ENCODE data around the gene TFF3. TPM values are rescaled to one million over a fixed set of nuclear protein-coding genes. Genes with fewer than 3 reads are reported as not detected.
A peak's percentile ranks its signal among the peaks of the same experiment; 100 is the strongest.

The TFF3 gene
- total and polyA plus RNA-seq, 2 of the 13 experiments (the other 11 are each of a cell fraction or from before 2014, with no cell fraction given), result 14.2 to 26.9 TPM

DNA sequence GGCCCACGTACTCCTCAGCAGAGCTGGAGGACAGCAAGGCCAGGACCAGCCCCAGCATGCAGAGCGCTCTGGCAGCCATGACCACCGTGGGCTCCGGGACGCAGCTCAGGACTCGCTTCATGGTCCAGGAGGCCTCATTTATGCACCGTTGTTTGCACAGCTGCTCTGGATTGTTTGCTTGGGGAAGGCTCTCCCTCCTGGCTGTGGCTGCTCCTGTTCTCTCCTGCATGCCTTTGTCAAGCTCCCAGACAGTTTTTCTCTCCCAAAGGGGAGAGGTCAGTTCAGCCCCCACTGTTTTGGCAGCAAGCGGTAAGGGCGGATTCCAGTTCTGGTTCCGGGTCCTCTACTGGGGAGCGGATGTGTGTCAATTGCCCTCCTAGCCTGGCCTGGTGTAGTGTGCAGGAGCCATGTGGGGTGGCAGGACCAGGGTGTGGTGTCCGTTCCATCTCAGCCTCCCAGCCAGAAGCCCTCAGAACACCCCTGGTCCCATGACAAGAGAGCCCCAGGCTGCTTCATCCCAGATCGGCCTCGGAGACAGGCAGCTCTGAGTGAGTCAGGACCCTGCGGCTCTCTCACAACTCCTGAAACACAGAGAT, at the start of gene TFF3 (continued):
- TF ChIP-seq, protein P1, sequence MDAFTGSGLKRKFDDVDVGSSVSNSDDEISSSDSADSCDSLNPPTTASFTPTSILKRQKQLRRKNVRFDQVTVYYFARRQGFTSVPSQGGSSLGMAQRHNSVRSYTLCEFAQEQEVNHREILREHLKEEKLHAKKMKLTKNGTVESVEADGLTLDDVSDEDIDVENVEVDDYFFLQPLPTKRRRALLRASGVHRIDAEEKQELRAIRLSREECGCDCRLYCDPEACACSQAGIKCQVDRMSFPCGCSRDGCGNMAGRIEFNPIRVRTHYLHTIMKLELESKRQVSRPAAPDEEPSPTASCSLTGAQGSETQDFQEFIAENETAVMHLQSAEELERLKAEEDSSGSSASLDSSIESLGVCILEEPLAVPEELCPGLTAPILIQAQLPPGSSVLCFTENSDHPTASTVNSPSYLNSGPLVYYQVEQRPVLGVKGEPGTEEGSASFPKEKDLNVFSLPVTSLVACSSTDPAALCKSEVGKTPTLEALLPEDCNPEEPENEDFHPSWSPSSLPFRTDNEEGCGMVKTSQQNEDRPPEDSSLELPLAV (CRISPR knock-in tag; conservative IDR thresholded peaks at IDR 0.05; ENCODE audit: low read depth), result no peak
- TF ChIP-seq ZNF879 (CRISPR knock-in tag; IDR thresholded peaks at IDR 0.05) (no peak), ZBED4 (CRISPR knock-in tag; IDR thresholded peaks at IDR 0.05; ENCODE audit: borderline replicate concordance) (no peak), E2F5 (CRISPR knock-in tag; conservative IDR thresholded peaks at IDR 0.05) (no peak), CENPX (CRISPR knock-in tag; IDR thresholded peaks at IDR 0.05) (no peak), PAX8 (CRISPR knock-in tag; IDR thresholded peaks at IDR 0.05; ENCODE audit: borderline replicate concordance) (no peak), CENPBD1 (CRISPR knock-in tag; IDR thresholded peaks at IDR 0.05; ENCODE audit: borderline replicate concordance, low read depth) (no peak), RARA (CRISPR knock-in tag; IDR thresholded peaks at IDR 0.05) (0 out of 2 replicates have a peak, but pooled peaks have one; percentile 33), SNAPC5 (CRISPR knock-in tag; IDR thresholded peaks at IDR 0.05; ENCODE audit: borderline replicate concordance) (no peak), SETDB1 (CRISPR knock-in tag; IDR thresholded peaks at IDR 0.05; ENCODE audit: borderline replicate concordance) (no peak), STAG1 (CRISPR knock-in tag; IDR thresholded peaks at IDR 0.05) (no peak), DNMT3B (CRISPR knock-in tag; conservative IDR thresholded peaks at IDR 0.05) (no peak)
- TF ChIP-seq, protein P2, sequence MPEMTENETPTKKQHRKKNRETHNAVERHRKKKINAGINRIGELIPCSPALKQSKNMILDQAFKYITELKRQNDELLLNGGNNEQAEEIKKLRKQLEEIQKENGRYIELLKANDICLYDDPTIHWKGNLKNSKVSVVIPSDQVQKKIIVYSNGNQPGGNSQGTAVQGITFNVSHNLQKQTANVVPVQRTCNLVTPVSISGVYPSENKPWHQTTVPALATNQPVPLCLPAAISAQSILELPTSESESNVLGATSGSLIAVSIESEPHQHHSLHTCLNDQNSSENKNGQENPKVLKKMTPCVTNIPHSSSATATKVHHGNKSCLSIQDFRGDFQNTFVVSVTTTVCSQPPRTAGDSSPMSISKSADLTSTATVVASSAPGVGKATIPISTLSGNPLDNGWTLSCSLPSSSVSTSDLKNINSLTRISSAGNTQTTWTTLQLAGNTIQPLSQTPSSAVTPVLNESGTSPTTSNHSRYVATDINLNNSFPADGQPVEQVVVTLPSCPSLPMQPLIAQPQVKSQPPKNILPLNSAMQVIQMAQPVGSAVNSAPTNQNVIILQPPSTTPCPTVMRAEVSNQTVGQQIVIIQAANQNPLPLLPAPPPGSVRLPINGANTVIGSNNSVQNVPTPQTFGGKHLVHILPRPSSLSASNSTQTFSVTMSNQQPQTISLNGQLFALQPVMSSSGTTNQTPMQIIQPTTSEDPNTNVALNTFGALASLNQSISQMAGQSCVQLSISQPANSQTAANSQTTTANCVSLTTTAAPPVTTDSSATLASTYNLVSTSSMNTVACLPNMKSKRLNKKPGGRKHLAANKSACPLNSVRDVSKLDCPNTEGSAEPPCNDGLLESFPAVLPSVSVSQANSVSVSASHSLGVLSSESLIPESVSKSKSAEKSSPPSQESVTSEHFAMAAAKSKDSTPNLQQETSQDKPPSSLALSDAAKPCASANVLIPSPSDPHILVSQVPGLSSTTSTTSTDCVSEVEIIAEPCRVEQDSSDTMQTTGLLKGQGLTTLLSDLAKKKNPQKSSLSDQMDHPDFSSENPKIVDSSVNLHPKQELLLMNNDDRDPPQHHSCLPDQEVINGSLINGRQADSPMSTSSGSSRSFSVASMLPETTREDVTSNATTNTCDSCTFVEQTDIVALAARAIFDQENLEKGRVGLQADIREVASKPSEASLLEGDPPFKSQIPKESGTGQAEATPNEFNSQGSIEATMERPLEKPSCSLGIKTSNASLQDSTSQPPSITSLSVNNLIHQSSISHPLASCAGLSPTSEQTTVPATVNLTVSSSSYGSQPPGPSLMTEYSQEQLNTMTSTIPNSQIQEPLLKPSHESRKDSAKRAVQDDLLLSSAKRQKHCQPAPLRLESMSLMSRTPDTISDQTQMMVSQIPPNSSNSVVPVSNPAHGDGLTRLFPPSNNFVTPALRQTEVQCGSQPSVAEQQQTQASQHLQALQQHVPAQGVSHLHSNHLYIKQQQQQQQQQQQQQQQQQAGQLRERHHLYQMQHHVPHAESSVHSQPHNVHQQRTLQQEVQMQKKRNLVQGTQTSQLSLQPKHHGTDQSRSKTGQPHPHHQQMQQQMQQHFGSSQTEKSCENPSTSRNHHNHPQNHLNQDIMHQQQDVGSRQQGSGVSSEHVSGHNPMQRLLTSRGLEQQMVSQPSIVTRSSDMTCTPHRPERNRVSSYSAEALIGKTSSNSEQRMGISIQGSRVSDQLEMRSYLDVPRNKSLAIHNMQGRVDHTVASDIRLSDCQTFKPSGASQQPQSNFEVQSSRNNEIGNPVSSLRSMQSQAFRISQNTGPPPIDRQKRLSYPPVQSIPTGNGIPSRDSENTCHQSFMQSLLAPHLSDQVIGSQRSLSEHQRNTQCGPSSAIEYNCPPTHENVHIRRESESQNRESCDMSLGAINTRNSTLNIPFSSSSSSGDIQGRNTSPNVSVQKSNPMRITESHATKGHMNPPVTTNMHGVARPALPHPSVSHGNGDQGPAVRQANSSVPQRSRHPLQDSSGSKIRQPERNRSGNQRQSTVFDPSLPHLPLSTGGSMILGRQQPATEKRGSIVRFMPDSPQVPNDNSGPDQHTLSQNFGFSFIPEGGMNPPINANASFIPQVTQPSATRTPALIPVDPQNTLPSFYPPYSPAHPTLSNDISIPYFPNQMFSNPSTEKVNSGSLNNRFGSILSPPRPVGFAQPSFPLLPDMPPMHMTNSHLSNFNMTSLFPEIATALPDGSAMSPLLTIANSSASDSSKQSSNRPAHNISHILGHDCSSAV (CRISPR knock-in tag; IDR thresholded peaks at IDR 0.05; ENCODE audit: borderline replicate concordance), result no peak
